ENCODE data around the gene FBN1. TPM values are rescaled to one million over a fixed set of nuclear protein-coding genes. Genes with fewer than 3 reads are reported as not detected.

FBN1 gene
- total and polyA plus RNA-seq, 7 donors, result 7.7 to 40.6 (median 16.4) TPM

GRCh38 chr15:48388910-48389309 is 256.6 kb downstream of the FBN1 start:
- Histone ChIP-seq H3K27ac (peak overlapping the region; percentile 20), H3K4me3 (no peak overlapping the region), H3K4me1 (no peaks in the 10 kb centered on the region), H3K9me3 (no peaks in the 10 kb centered on the region), H3K36me3 (ENCODE audit: insufficient read depth in 1 of 2, low read depth in 1 of 2) (no peaks in the 10 kb centered on the region), H3K27me3 (ENCODE audit: insufficient read depth in 3 of 3, low read length in 2 of 3) (no peaks in the 10 kb centered on the region)
- ATAC-seq (no peak), DNase-seq (no peak)
- no peak for TF ChIP-seq CTCF (IDR thresholded peaks at IDR 0.05)
- WGBS, 3 donors, result 45 to 54% (median 47%) methylated on average over 1 of the region's 1 CpG
- intact Hi-C loops (cut with DNase I), result no loop called here

GRCh38 chr15:48388016-48388851 is 257.3 kb downstream of the FBN1 start:
- no peak overlapping the region for H3K4me3 ChIP-seq
- intact Hi-C loops (cut with DNase I), result no loop called here
- H3K36me3 ChIP-seq (ENCODE audit: insufficient read depth in 1 of 2, low read depth in 1 of 2), result no peaks in the 10 kb centered on the region
- no peaks in the 10 kb centered on the region for H3K4me1 ChIP-seq
- 38 to 47% (median 43%) methylated on average over 4 of the region's 4 CpGs for WGBS, 3 donors
- no peak overlapping the region for H3K27ac ChIP-seq
- H3K27me3 ChIP-seq (ENCODE audit: insufficient read depth in 3 of 3, low read length in 2 of 3), result no peaks in the 10 kb centered on the region
- no peak for TF ChIP-seq CTCF (IDR thresholded peaks at IDR 0.05)
- no peak for DNase-seq
- ATAC-seq, result no peak
- no peaks in the 10 kb centered on the region for H3K9me3 ChIP-seq

DNA sequence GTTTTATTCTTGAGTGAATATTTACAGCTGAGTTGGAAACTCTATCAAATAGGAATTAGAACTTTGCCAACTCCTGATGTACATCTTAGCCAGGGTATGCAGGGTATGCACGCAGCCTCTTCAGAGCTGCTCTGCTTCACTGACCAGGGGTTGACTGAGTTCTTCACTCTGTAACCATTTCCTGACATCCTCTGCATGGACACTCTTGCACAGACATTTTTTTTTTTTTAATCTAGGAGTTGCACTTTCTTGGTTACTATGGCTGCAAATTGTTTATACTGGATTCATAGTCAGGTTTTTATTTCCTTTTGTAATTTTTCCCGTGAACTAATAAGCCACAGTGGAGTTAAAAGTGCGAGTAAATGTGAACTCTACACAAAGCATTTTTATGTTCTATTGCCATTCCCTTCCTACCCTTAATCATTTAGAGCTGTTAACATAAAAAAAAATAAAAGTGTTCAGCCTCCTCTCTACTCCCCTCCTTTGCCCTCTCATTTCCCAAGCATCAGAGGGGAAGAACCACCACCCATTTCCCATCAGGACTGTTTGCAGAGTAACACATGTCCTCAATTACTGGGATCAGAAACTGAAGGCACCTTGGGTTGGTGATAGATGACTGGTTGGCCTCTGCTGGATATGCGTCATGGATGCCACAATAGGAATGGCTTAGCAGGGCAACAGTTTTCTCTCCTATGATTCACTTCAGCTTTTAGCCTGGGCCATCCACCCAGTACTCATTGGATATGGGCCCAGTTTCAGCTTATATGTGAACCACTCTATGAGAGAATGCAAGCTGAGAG is 260.3 kb downstream of the FBN1 start:
- H3K9me3 ChIP-seq, result no peaks in the 10 kb centered on the region
- intact Hi-C loops (cut with DNase I), result no loop called here
- H3K36me3 ChIP-seq (ENCODE audit: insufficient read depth in 1 of 2, low read depth in 1 of 2), result no peaks in the 10 kb centered on the region
- WGBS, 3 donors, result 60 to 75% (median 66%) methylated on average over 4 of the region's 4 CpGs
- ATAC-seq (no peak), DNase-seq (no peak)
- H3K27me3 ChIP-seq (ENCODE audit: insufficient read depth in 3 of 3, low read length in 2 of 3), result no peaks in the 10 kb centered on the region
- H3K4me3 ChIP-seq, result no peak overlapping the region
- no peaks in the 10 kb centered on the region for H3K4me1 ChIP-seq
- no peak for TF ChIP-seq CTCF (IDR thresholded peaks at IDR 0.05)
- no peak overlapping the region for H3K27ac ChIP-seq

GRCh38 chr15:48384616-48385015 is 260.9 kb downstream of the FBN1 start:
- ATAC-seq (no peak), DNase-seq (no peak)
- Histone ChIP-seq H3K9me3 (no peaks in the 10 kb centered on the region), H3K4me1 (no peaks in the 10 kb centered on the region), H3K27me3 (ENCODE audit: insufficient read depth in 3 of 3, low read length in 2 of 3) (no peaks in the 10 kb centered on the region), H3K4me3 (no peak overlapping the region), H3K27ac (no peak overlapping the region), H3K36me3 (ENCODE audit: insufficient read depth in 1 of 2, low read depth in 1 of 2) (no peaks in the 10 kb centered on the region)
- TF ChIP-seq CTCF (IDR thresholded peaks at IDR 0.05), result no peak
- intact Hi-C loops (cut with DNase I), result no loop called here
- WGBS, 3 donors, result 73 to 83% (median 81%) methylated on average over 3 of the region's 3 CpGs
